ENCODE measurements around the gene GPRC5C. TPM values are rescaled to one million over a fixed set of nuclear protein-coding genes. Genes with fewer than 3 reads are reported as not detected.

Gene GPRC5C
- total and polyA plus RNA-seq, 2 of the 13 experiments (the other 11 are each of a cell fraction or from before 2014, with no cell fraction given): 85.6 to 300 TPM

DNA sequence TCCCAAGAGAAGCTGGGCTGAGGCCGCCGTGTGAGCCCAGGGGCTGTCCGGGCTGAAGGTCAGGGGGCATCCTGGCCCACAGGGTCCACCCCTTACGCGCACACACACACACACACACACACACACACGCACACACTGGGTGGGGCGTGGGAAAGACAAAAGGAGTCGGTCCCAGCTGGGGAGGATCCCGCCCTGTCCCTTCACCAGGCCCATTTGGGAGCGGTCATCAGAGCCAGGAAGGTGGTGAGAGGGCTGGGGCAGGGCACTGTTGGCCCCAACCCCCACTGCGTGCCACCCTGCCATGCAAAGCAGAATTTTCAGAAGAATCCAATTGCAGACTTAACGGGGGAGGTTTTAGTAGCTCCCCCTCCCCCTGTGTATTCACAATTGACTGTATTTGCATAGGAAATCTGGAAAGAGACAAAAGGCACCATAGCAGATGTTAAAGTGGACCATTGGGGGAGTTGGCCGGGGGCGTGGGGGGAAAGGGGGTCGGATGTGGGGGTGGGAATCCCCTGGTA is 23.2 kb downstream of the GPRC5C start (continued):
- TF ChIP-seq PCBP1 (IDR thresholded peaks at IDR 0.05; ENCODE audit: borderline replicate concordance, low read depth, low read length): 0 out of 2 replicates have a peak, but pooled peaks have one; percentile 5
- TF ChIP-seq WIZ (CRISPR knock-in tag; IDR thresholded peaks at IDR 0.05): 0 out of 2 replicates have a peak, but pooled peaks have one; percentile 4
- 0 out of 2 replicates have a peak, but pooled peaks have one; percentile 3 for TF ChIP-seq SALL2 (CRISPR knock-in tag; IDR thresholded peaks at IDR 0.05)
- TF ChIP-seq STAG1 (CRISPR knock-in tag; IDR thresholded peaks at IDR 0.05): 0 out of 2 replicates have a peak, but pooled peaks have one; percentile 10
- TF ChIP-seq, protein P1, sequence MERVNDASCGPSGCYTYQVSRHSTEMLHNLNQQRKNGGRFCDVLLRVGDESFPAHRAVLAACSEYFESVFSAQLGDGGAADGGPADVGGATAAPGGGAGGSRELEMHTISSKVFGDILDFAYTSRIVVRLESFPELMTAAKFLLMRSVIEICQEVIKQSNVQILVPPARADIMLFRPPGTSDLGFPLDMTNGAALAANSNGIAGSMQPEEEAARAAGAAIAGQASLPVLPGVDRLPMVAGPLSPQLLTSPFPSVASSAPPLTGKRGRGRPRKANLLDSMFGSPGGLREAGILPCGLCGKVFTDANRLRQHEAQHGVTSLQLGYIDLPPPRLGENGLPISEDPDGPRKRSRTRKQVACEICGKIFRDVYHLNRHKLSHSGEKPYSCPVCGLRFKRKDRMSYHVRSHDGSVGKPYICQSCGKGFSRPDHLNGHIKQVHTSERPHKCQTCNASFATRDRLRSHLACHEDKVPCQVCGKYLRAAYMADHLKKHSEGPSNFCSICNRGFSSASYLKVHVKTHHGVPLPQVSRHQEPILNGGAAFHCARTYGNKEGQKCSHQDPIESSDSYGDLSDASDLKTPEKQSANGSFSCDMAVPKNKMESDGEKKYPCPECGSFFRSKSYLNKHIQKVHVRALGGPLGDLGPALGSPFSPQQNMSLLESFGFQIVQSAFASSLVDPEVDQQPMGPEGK (CRISPR knock-in tag; IDR thresholded peaks at IDR 0.05): 0 out of 2 replicates have a peak, but pooled peaks have one; percentile 22
- TF ChIP-seq IRF2 (CRISPR knock-in tag; IDR thresholded peaks at IDR 0.05): 0 out of 2 replicates have a peak, but pooled peaks have one; percentile 12
- TF ChIP-seq MTF2 (CRISPR knock-in tag; IDR thresholded peaks at IDR 0.05; ENCODE audit: borderline replicate concordance): peak; percentile 70; the same call in 1 of the 2 replicates
- no peak for TF ChIP-seq ZNF564 (CRISPR knock-in tag; IDR thresholded peaks at IDR 0.05)
- TF ChIP-seq, protein P2, sequence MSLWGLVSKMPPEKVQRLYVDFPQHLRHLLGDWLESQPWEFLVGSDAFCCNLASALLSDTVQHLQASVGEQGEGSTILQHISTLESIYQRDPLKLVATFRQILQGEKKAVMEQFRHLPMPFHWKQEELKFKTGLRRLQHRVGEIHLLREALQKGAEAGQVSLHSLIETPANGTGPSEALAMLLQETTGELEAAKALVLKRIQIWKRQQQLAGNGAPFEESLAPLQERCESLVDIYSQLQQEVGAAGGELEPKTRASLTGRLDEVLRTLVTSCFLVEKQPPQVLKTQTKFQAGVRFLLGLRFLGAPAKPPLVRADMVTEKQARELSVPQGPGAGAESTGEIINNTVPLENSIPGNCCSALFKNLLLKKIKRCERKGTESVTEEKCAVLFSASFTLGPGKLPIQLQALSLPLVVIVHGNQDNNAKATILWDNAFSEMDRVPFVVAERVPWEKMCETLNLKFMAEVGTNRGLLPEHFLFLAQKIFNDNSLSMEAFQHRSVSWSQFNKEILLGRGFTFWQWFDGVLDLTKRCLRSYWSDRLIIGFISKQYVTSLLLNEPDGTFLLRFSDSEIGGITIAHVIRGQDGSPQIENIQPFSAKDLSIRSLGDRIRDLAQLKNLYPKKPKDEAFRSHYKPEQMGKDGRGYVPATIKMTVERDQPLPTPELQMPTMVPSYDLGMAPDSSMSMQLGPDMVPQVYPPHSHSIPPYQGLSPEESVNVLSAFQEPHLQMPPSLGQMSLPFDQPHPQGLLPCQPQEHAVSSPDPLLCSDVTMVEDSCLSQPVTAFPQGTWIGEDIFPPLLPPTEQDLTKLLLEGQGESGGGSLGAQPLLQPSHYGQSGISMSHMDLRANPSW (CRISPR knock-in tag; IDR thresholded peaks at IDR 0.05; ENCODE audit: borderline replicate concordance): no peak
- no peak for TF ChIP-seq GFI1 (CRISPR knock-in tag; IDR thresholded peaks at IDR 0.05; ENCODE audit: borderline replicate concordance)
- TF ChIP-seq ZNF775 (CRISPR knock-in tag; IDR thresholded peaks at IDR 0.05; ENCODE audit: borderline replicate concordance): no peak
- no peak for TF ChIP-seq ZNF205 (CRISPR knock-in tag; IDR thresholded peaks at IDR 0.05)
- no peak for TF ChIP-seq SMARCC2 (IDR thresholded peaks at IDR 0.05)

Data from HepG2 (cell line).